Measurements from ENCODE around the gene CRIP2. TPM values are rescaled to one million over a fixed set of nuclear protein-coding genes. Genes with fewer than 3 reads are reported as not detected.

Gene CRIP2
- total and polyA plus RNA-seq, 9 of the 15 experiments (the other 6 are each of a cell fraction or from before 2014, with no cell fraction given) = 0.18 to 2.0 (median 0.69) TPM; not detected in 1

- TF ChIP-seq SMAD3 (CRISPR knock-in tag; conservative IDR thresholded peaks at IDR 0.05) (no peak), ZNF124 (CRISPR knock-in tag; IDR thresholded peaks at IDR 0.05) (no peak), NFIC (IDR thresholded peaks at IDR 0.05) (peak; percentile 43; the same call in 1 of the 2 replicates), CBX2 (IDR thresholded peaks at IDR 0.05; ENCODE audit: insufficient read depth, low read length, poor library complexity, severe bottlenecking) (no peak), SRSF3 (IDR thresholded peaks at IDR 0.05; ENCODE audit: insufficient read depth, low read length) (no peak), MAFG (tag; conservative IDR thresholded peaks at IDR 0.05) (no peak), ZNF668 (CRISPR knock-in tag; IDR thresholded peaks at IDR 0.05) (no peak), MAFF (IDR thresholded peaks at IDR 0.05; ENCODE audit: low read length) (no peak), KLF16 (IDR thresholded peaks at IDR 0.05) (no peak), CEBPG (CRISPR knock-in tag; IDR thresholded peaks at IDR 0.05) (no peak), CEBPG (tag; conservative IDR thresholded peaks at IDR 0.05 in 1 of 2, IDR thresholded peaks at IDR 0.05 in 1 of 2) (no peak), MTA3 (IDR thresholded peaks at IDR 0.05; ENCODE audit: borderline replicate concordance) (no peak), ETS1 (conservative IDR thresholded peaks at IDR 0.05; ENCODE audit: control insufficient read depth, low read depth, low read length) (no peak), CHCHD3 (CRISPR knock-in tag; IDR thresholded peaks at IDR 0.05) (no peak), MLX (CRISPR knock-in tag; conservative IDR thresholded peaks at IDR 0.05) (no peak), CBFA2T2 (conservative IDR thresholded peaks at IDR 0.05) (no peak), ZBED1 (IDR thresholded peaks at IDR 0.05) (no peak), HNRNPL (IDR thresholded peaks at IDR 0.05; ENCODE audit: low read depth, low read length) (no peak)
These were observed 15.6 kb downstream of the CRIP2 start (continued) for GRCh38 chr14:105490267-105490571.
